HepG2 (cell line): ENCODE data around the gene GNMT. TPM values are rescaled to one million over a fixed set of nuclear protein-coding genes. Genes with fewer than 3 reads are reported as not detected.

ENCODE experiments used
- ARID4A ChIP-seq: sonication (generic); formaldehyde crosslinking; IDR thresholded peaks from 2 replicates; pipeline ENCODE4 v1.5.0; 2020; ENCODE audit warnings: mild to moderate bottlenecking, missing genetic modification reagents, borderline replicate concordance
- BRD4 ChIP-seq: sonication (generic); formaldehyde crosslinking; IDR thresholded peaks from 2 replicates; pipeline ENCODE4 v1.4.0; 2020; ENCODE audit warnings: missing genetic modification reagents
- ELF4 ChIP-seq: sonication (generic); formaldehyde crosslinking; IDR thresholded peaks from 2 replicates; pipeline ENCODE4 v1.5.0; 2020; ENCODE audit warnings: missing genetic modification reagents, mild to moderate bottlenecking, moderate library complexity, borderline replicate concordance
- EP300 ChIP-seq, 3 experiments: sonication (generic) in 1 of 3; formaldehyde crosslinking in 1 of 3; IDR thresholded peaks; 2 replicates each; pipeline versions ENCODE4 v1.5.1 to v1.6.1; 2011 to 2020; ENCODE audit warnings: low read depth in 2 of 3, low read length in 2 of 3, borderline replicate concordance in 1 of 3, improper control_type of control experiment in 1 of 3, mild to moderate bottlenecking in 1 of 3, missing genetic modification reagents in 1 of 3, moderate library complexity in 1 of 3
- FOSL1 ChIP-seq: sonication (generic); formaldehyde crosslinking; IDR thresholded peaks from 2 replicates; pipeline ENCODE4 v1.9.0; 2021; ENCODE audit warnings: missing genetic modification reagents, borderline replicate concordance
- HNRNPL ChIP-seq: fragments of 200-400 bp; formaldehyde crosslinking; IDR thresholded peaks from 2 replicates; pipeline ENCODE4 v1.6.1; 2017; ENCODE audit warnings: mild to moderate bottlenecking, low read depth, low read length
- KLF15 ChIP-seq: sonication (generic); formaldehyde crosslinking; IDR thresholded peaks from 2 replicates; pipeline ENCODE4 v1.8.1; 2023; ENCODE audit warnings: borderline replicate concordance, mild to moderate bottlenecking, inconsistent platforms, missing genetic modification reagents, mixed read lengths
- NR0B2 ChIP-seq: sonication (generic); formaldehyde crosslinking; IDR thresholded peaks from 2 replicates; pipeline ENCODE4 v1.4.0; 2020; ENCODE audit warnings: mild to moderate bottlenecking, missing genetic modification reagents
- SUZ12 ChIP-seq: fragments of 150-350 bp; IDR thresholded peaks from 2 replicates; pipeline ENCODE4 v1.6.1; 2014; ENCODE audit warnings: low read depth, low read length
- ZNF292 ChIP-seq: sonication (generic); formaldehyde crosslinking; IDR thresholded peaks from 2 replicates; pipeline ENCODE4 v1.8.1; 2022; ENCODE audit warnings: mild to moderate bottlenecking, low read depth, missing genetic modification reagents, borderline replicate concordance
- ZNF496 ChIP-seq: sonication (generic); formaldehyde crosslinking; IDR thresholded peaks from 2 replicates; pipeline ENCODE4 v1.8.1; 2023; ENCODE audit warnings: mild to moderate bottlenecking, moderate library complexity, missing genetic modification reagents; ENCODE audit not compliant: insufficient replicate concordance
- ZNF546 ChIP-seq: sonication (generic); formaldehyde crosslinking; conservative IDR thresholded peaks from 2 replicates; pipeline ENCODE4 v1.8.1; 2023; ENCODE audit warnings: mild to moderate bottlenecking, missing genetic modification reagents
- ZNF704 ChIP-seq: sonication (generic); formaldehyde crosslinking; IDR thresholded peaks from 2 replicates; pipeline ENCODE4 v1.8.1; 2023; ENCODE audit warnings: mild to moderate bottlenecking, inconsistent platforms, moderate library complexity, missing genetic modification reagents, borderline replicate concordance
- polyA plus RNA-seq, 8 experiments: library from polyadenylated mRNA; depleted of rRNA in 3 of 8; stranded (reverse) in 7 of 8; unstranded in 1 of 8; fragments of >200 nt; fragmentation: Illumina TruSeq in 4 of 8; extraction: Trizol in 4 of 8; gene quantifications; 2 replicates each; pipeline versions ENCODE4 v1.2.1 to v1.2.3, GENCODE V29; 2011 to 2016; ENCODE audit warnings: low read depth in 4 of 8, missing spikeins in 1 of 8, mixed read lengths in 1 of 8; ENCODE audit not compliant: insufficient read depth in 1 of 8
- total RNA-seq, 5 experiments: library from RNA; depleted of rRNA; stranded (reverse); fragments of >200 nt; fragmentation: Illumina TruSeq; extraction: Trizol; gene quantifications; 2 replicates each; pipeline ENCODE4 v1.2.3, GENCODE V29; 2016; ENCODE audit warnings: low read depth in 1 of 5
- TF ChIP-seq, protein P1 (sequence below): sonication (generic); formaldehyde crosslinking; IDR thresholded peaks from 2 replicates; pipeline ENCODE4 v1.8.0; 2022; ENCODE audit warnings: missing genetic modification reagents, mild to moderate bottlenecking, inconsistent platforms, borderline replicate concordance
- TF ChIP-seq, protein P2 (sequence below): sonication (generic); formaldehyde crosslinking; IDR thresholded peaks from 2 replicates; pipeline ENCODE4 v1.5.0; 2020; ENCODE audit warnings: missing genetic modification reagents
- TF ChIP-seq, protein P3 (sequence below): IDR thresholded peaks from 2 replicates; pipeline ENCODE4 v1.6.1; 2018; ENCODE audit warnings: missing genetic modification reagents

The GNMT gene
- total and polyA plus RNA-seq, 2 of the 13 experiments (the other 11 are each of a cell fraction or from before 2014, with no cell fraction given), result 2.8 to 7.0 TPM

DNA sequence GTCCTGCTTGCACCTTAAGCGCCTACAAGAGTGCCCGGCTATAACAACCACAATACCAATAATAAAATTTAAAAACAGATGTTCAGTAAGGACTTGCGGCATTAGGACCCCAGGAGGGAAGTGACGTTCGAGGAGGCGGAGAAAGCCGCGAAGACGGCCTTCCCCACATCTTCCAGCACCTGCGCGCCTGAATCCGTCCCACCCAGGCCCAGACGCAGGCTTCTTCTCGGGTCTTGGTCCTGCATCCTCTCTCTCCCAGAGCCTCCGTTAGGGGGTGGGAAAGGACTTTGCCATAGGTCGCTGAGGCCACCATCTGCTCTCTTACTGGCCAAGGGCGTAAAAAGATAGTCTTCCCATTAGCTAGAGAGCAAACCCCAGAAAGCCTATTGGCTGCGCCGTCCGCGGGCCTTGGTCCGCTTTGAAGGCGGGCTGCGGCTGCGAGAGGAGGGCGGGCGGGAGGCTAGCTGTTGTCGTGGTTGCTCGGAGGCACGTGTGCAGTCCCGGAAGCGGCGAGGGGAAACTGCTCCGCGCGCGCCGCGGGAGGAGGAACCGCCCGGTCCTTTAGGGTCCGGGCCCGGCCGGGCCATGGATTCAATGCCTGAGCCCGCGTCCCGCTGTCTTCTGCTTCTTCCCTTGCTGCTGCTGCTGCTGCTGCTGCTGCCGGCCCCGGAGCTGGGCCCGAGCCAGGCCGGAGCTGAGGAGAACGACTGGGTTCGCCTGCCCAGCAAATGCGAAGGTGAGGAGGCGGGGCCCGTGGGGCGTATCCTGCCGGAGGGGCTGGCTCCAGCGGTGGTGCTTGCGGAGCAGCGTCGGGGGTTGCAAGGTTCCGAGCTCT lies 31.4 kb upstream of the GNMT start, which contains the start of gene CNPY3 (continued):
- TF ChIP-seq, protein P1, sequence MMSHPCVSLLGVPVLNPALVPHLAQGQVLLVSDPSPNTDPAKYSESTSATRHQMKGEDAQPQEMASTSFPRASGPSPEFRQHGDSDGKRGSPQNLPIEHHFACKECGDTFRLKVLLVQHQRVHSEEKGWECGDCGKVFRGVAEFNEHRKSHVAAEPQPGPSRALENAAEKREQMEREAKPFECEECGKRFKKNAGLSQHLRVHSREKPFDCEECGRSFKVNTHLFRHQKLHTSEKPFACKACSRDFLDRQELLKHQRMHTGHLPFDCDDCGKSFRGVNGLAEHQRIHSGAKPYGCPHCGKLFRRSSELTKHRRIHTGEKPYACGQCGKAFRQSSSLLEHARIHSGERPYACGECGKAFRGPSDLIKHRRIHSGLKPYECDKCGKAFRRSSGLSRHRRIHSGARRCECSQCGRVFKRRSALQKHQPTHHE, result peak; percentile 92; the same call in 1 of the 2 replicates
- no peak for TF ChIP-seq HNRNPL
- peak; percentile 90 for TF ChIP-seq ZNF292 (CRISPR knock-in tag)
- TF ChIP-seq, protein P2, sequence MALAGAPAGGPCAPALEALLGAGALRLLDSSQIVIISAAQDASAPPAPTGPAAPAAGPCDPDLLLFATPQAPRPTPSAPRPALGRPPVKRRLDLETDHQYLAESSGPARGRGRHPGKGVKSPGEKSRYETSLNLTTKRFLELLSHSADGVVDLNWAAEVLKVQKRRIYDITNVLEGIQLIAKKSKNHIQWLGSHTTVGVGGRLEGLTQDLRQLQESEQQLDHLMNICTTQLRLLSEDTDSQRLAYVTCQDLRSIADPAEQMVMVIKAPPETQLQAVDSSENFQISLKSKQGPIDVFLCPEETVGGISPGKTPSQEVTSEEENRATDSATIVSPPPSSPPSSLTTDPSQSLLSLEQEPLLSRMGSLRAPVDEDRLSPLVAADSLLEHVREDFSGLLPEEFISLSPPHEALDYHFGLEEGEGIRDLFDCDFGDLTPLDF (CRISPR knock-in tag), result peak; percentile 99
- TF ChIP-seq EP300 (IDR thresholded peaks at IDR 0.05; ENCODE audit: low read depth in 2 of 2, low read length in 2 of 2), result peak in 1 of 2 experiments; percentile 8; a peak in 1 of 4 replicates
- 0 out of 2 replicates have a peak, but pooled peaks have one; percentile 28 for TF ChIP-seq EP300 (CRISPR knock-in tag; IDR thresholded peaks at IDR 0.05; ENCODE audit: borderline replicate concordance)
- no peak; the same call in 1 of the 2 replicates for TF ChIP-seq FOSL1
- no peak for TF ChIP-seq ZNF496 (CRISPR knock-in tag)
- TF ChIP-seq KLF15 (CRISPR knock-in tag), result peak; percentile 73
- peak; percentile 67; the same call in 1 of the 2 replicates for TF ChIP-seq BRD4
- peak; percentile 99 for TF ChIP-seq NR0B2 (CRISPR knock-in tag)
- peak; percentile 100 for TF ChIP-seq ARID4A (CRISPR knock-in tag)
- peak; percentile 98 for TF ChIP-seq ZNF546
- peak; percentile 98 for TF ChIP-seq ZNF704
- TF ChIP-seq ELF4, result peak; percentile 99
- no peak for TF ChIP-seq SUZ12
- TF ChIP-seq, protein P3, sequence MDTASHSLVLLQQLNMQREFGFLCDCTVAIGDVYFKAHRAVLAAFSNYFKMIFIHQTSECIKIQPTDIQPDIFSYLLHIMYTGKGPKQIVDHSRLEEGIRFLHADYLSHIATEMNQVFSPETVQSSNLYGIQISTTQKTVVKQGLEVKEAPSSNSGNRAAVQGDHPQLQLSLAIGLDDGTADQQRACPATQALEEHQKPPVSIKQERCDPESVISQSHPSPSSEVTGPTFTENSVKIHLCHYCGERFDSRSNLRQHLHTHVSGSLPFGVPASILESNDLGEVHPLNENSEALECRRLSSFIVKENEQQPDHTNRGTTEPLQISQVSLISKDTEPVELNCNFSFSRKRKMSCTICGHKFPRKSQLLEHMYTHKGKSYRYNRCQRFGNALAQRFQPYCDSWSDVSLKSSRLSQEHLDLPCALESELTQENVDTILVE (CRISPR knock-in tag), result peak; percentile 73
